ACC112 (cell line): ENCODE measurements around the gene PTEN.
"Not testable (repeated sequence)": the region's sequence is repeated elsewhere in the genome, so short reads cannot be mapped to it uniquely, and the experiment has no call there.

ENCODE experiments used
- H2AFZ ChIP-seq: fragments of 200-600 bp; sonication (generic); one replicate; pipeline ENCODE4 v1.6.0; 2017; ENCODE audit warnings: antibody characterized with exemption, low read length; ENCODE audit not compliant: unreplicated experiment
- H3K27ac ChIP-seq: fragments of 200-600 bp; sonication (generic); 2 replicates; pipeline ENCODE4 v1.5.1; 2014; ENCODE audit warnings: low read depth, mild to moderate bottlenecking, antibody characterized with exemption, low read length, moderate library complexity
- H3K27me3 ChIP-seq: fragments of 200-600 bp; sonication (generic); 2 replicates; pipeline ENCODE4 v1.6.1; 2014; ENCODE audit warnings: mild to moderate bottlenecking, antibody characterized with exemption, low read length, moderate library complexity, mixed read lengths; ENCODE audit not compliant: insufficient read depth
- H3K36me3 ChIP-seq: fragments of 200-600 bp; sonication (generic); 2 replicates; pipeline ENCODE4 v1.6.1; 2016; ENCODE audit warnings: mild to moderate bottlenecking, antibody characterized with exemption, low read length, moderate library complexity, mixed read lengths; ENCODE audit not compliant: insufficient read depth
- H3K4me1 ChIP-seq: fragments of 200-600 bp; sonication (generic); one replicate; pipeline ENCODE4 v1.6.1; 2016; ENCODE audit warnings: low read length, mixed read lengths; ENCODE audit not compliant: insufficient read depth, unreplicated experiment, control insufficient read depth
- H3K4me3 ChIP-seq: fragments of 200-600 bp; sonication (generic); 2 replicates; pipeline ENCODE4 v1.5.1; 2014; ENCODE audit warnings: mild to moderate bottlenecking, low read depth, low read length
- H3K79me2 ChIP-seq: fragments of 200-600 bp; sonication (generic); one replicate; pipeline ENCODE4 v1.6.0; 2016; ENCODE audit warnings: low read length; ENCODE audit not compliant: control insufficient read depth, unreplicated experiment, insufficient read depth

The PTEN gene

GRCh38 chr10:87872828-87873227 lies 9.4 kb downstream of the PTEN start:
- Histone ChIP-seq H3K27me3 (no peaks in the 10 kb centered on the region), H3K79me2 (peaks cover 87% of the 10 kb centered on the region), H3K4me3 (no peak overlapping the region), H2AFZ (no peak overlapping the region), H3K27ac (no peak overlapping the region), H3K4me1 (peaks cover 48% of the 10 kb centered on the region), H3K36me3 (peaks cover 3% of the 10 kb centered on the region; the same call in 1 of the 2 replicates)

GRCh38 chr10:87873656-87874055 lies 10.2 kb downstream of the PTEN start:
- Histone ChIP-seq H3K4me3 (no peak overlapping the region; the same call in 1 of the 2 replicates), H3K27me3 (no peaks in the 10 kb centered on the region), H3K79me2 (peaks cover 85% of the 10 kb centered on the region), H3K27ac (no peak overlapping the region), H3K4me1 (peaks cover 42% of the 10 kb centered on the region), H2AFZ (no peak overlapping the region), H3K36me3 (peaks cover 5% of the 10 kb centered on the region)

DNA sequence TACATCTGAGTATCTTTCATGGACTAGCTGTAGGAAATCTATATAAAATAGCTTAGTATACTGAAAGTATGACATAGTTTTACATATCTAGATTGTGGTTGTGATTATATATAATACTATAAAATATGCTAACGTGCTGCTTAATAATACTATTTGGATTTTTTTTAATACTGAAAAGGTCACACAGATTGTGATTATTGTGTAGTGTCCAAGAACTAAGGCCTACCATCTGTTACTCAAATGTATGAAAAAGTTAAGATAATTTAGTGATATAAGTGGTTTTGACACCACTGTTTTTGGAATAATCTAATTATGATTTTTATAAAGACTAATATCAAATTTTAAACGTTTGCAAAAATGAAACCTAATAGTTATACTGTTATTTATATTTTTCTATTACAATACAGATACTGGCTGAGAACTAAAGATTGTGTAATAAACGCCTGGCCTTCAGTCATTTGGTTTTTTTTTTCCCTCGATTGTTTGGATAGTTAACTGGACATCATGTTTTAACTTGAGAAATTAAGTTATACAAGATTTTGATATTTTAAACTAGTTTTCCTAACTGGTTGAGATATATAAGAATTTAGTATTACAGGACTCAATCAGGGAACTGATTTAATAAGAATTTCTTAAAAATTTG lies 12.6 kb downstream of the PTEN start:
- Histone ChIP-seq H3K79me2 (peaks cover 71% of the 10 kb centered on the region), H3K36me3 (peaks cover 19% of the 10 kb centered on the region), H3K4me1 (peaks cover 24% of the 10 kb centered on the region)

GRCh38 chr10:87878664-87879459 lies 15.4 kb downstream of the PTEN start:
- H3K4me1 ChIP-seq, result peaks cover 15% of the 10 kb centered on the region
- H3K4me3 ChIP-seq, result no peak overlapping the region
- H2AFZ ChIP-seq, result no peak overlapping the region
- H3K36me3 ChIP-seq, result peaks cover 26% of the 10 kb centered on the region
- H3K27me3 ChIP-seq, result no peaks in the 10 kb centered on the region
- H3K27ac ChIP-seq, result no peak overlapping the region
- peaks cover 58% of the 10 kb centered on the region for H3K79me2 ChIP-seq

More for the DNA sequence above, 12.6 kb downstream of the PTEN start:
- Histone ChIP-seq H3K27me3 (no peaks in the 10 kb centered on the region), H2AFZ (no peak overlapping the region), H3K27ac (no peak overlapping the region), H3K4me3 (no peak overlapping the region)

- Histone ChIP-seq H3K4me3 (no peak overlapping the region), H3K36me3 (peaks cover 34% of the 10 kb centered on the region), H3K4me1 (peaks cover under 1% of the 10 kb centered on the region), H3K27ac (no peak overlapping the region), H2AFZ (no peak overlapping the region), H3K79me2 (peaks cover 48% of the 10 kb centered on the region), H3K27me3 (no peaks in the 10 kb centered on the region)
These were observed 16.9 kb downstream of the PTEN start for GRCh38 chr10:87880336-87880735.

- not testable (repeated sequence) for H3K27ac ChIP-seq, H3K4me3 ChIP-seq, H3K4me1 ChIP-seq, H3K27me3 ChIP-seq, H2AFZ ChIP-seq
- H3K79me2 ChIP-seq, result peaks cover 52% of the 10 kb centered on the region
- H3K36me3 ChIP-seq, result peaks cover 46% of the 10 kb centered on the region
These were observed 18.1 kb downstream of the PTEN start for GRCh38 chr10:87881373-87882059.

- Histone ChIP-seq H3K36me3 (peaks cover 56% of the 10 kb centered on the region), H3K4me1 (no peaks in the 10 kb centered on the region), H3K27ac (no peak overlapping the region), H3K27me3 (no peaks in the 10 kb centered on the region), H3K79me2 (peaks cover 57% of the 10 kb centered on the region), H3K4me3 (no peak overlapping the region), H2AFZ (no peak overlapping the region)
These were observed 19.3 kb downstream of the PTEN start for GRCh38 chr10:87882555-87883294.

- Histone ChIP-seq H3K36me3 (peaks cover 49% of the 10 kb centered on the region), H3K4me1 (no peaks in the 10 kb centered on the region), H3K79me2 (peaks cover 63% of the 10 kb centered on the region), H3K27ac (no peak overlapping the region), H3K27me3 (no peaks in the 10 kb centered on the region), H2AFZ (no peak overlapping the region), H3K4me3 (no peak overlapping the region)
These were observed 23.2 kb downstream of the PTEN start for GRCh38 chr10:87886635-87887034.

GRCh38 chr10:87887146-87887545 lies 23.7 kb downstream of the PTEN start:
- peaks cover 49% of the 10 kb centered on the region for H3K36me3 ChIP-seq
- no peaks in the 10 kb centered on the region for H3K27me3 ChIP-seq
- H2AFZ ChIP-seq, result no peak overlapping the region
- peaks cover 59% of the 10 kb centered on the region for H3K79me2 ChIP-seq
- H3K27ac ChIP-seq, result no peak overlapping the region
- H3K4me3 ChIP-seq, result no peak overlapping the region
- H3K4me1 ChIP-seq, result no peaks in the 10 kb centered on the region

DNA sequence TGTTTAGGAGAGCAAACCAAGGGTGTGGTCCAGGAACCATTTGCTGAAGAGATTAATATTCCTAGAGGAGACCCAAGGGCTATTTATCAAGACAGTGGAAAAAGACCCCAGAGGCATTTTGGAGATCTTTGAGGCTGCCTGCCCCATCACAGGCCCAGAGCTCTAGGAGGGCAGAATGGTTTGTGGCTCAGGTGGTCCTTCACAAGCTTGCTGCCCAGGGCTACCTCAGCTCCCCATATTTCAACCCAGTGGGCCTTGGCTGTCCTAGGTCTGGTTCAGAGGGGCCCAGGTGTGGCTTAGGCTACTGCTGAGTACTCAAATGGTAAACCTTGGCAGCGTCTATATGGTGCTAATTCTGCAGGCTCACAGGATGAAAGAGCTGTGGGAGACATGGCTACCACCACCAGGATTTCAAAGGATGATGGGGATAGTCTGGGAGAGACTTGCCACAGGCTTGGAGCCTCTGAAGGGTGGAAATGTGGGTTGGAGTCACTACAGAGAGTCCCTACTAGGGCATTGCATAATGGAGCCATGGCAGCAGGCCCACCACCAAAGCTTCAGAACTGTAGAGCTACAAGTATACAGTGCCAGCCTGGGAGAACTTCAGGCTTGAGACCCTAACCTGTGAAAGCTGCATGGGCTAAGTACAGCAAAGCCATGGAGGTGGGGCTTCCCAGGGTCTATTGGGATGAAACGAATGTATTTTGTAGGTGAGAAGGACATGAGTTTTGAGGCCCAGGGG lies 24.3 kb downstream of the PTEN start:
- Histone ChIP-seq H3K36me3 (peaks cover 49% of the 10 kb centered on the region), H3K4me1 (no peaks in the 10 kb centered on the region), H2AFZ (no peak overlapping the region), H3K27me3 (no peaks in the 10 kb centered on the region), H3K79me2 (peaks cover 56% of the 10 kb centered on the region), H3K4me3 (no peak overlapping the region), H3K27ac (no peak overlapping the region)
